ENCODE measurements around the gene ADARB1.

- TF ChIP-seq CTCF (conservative IDR thresholded peaks at IDR 0.05): no peak
- TF ChIP-seq ZFX (IDR thresholded peaks at IDR 0.05): no peak
Observed at GRCh38 chr21:45035477-45035848, 38.9 kb upstream of the ADARB1 start.

All from C4-2B (cell line).